Kidney (tissue), 14 donors: ENCODE measurements around the gene PRKN. TPM values are rescaled to one million over a fixed set of nuclear protein-coding genes. Genes with fewer than 3 reads are reported as not detected.

Experiments
- DNase-seq, 5 donors: peaks; one replicate each; pipeline ENCODE4 v3.0.0-alpha.2; 2013 to 2020
- FAIRE-seq: peaks from 2 replicates; lab custom pipeline; 2012; peaks lifted over from hg19 to GRCh38; lab: Jason Lieb, UNC
- H3K27ac ChIP-seq, 2 donors: one replicate each; pipeline ENCODE4 v1.7.0; 2013; ENCODE audit warnings: low read depth in 2 of 2, low read length in 2 of 2, inconsistent platforms in 1 of 2
- H3K27me3 ChIP-seq: one replicate; pipeline ENCODE4 v1.7.1; 2013; ENCODE audit warnings: low read length, inconsistent platforms; ENCODE audit not compliant: control insufficient read depth, insufficient read depth
- H3K36me3 ChIP-seq, 3 donors: one replicate each; pipeline versions ENCODE4 v1.7.0 to v1.7.1; 2013; ENCODE audit warnings: low read length in 3 of 3, control low read depth in 1 of 3, inconsistent platforms in 1 of 3; ENCODE audit not compliant: insufficient read depth in 3 of 3, control insufficient read depth in 2 of 3
- H3K4me1 ChIP-seq, 3 donors: one replicate each; pipeline versions ENCODE4 v1.7.0 to v1.7.1; 2013; ENCODE audit warnings: low read length in 3 of 3, inconsistent platforms in 1 of 3, low read depth in 1 of 3; ENCODE audit not compliant: control insufficient read depth in 2 of 3, insufficient read depth in 2 of 3
- H3K4me3 ChIP-seq, 3 donors: one replicate each; pipeline versions ENCODE4 v1.7.0 to v1.8.1; 2013; ENCODE audit warnings: low read length in 3 of 3, control low read depth in 1 of 3, inconsistent platforms in 1 of 3
- H3K9ac ChIP-seq, 3 donors: one replicate each; pipeline versions ENCODE4 v1.7.0 to v1.7.1; 2013; ENCODE audit warnings: low read length in 3 of 3, control low read depth in 1 of 3, inconsistent platforms in 1 of 3
- H3K9me3 ChIP-seq, 3 donors: one replicate each; pipeline versions ENCODE4 v1.7.0 to v1.7.1; 2013; ENCODE audit warnings: low read length in 3 of 3, control low read depth in 1 of 3, inconsistent platforms in 1 of 3; ENCODE audit not compliant: control insufficient read depth in 2 of 3, insufficient read depth in 1 of 3
- CTCF ChIP-seq: IDR thresholded peaks from 3 replicates; pipeline ENCODE4 v1.5.1; 2012; ENCODE audit warnings: mild to moderate bottlenecking, moderate library complexity, borderline replicate concordance; ENCODE audit not compliant: insufficient read depth; ENCODE audit errors: extremely low read depth
- intact Hi-C: fragments of 100-400 bp; cut with DNase I; formaldehyde crosslinking; loops from one replicate; pipeline ENCODE4 v1.11.1; 2022
- polyA plus RNA-seq: library from polyadenylated mRNA; stranded (reverse); fragments of 350-450 nt; fragmentation: Illumina TruSeq; extraction: RNeasy Lipid Tissue Mini Kit (QIAGEN cat#74804); gene quantifications from one replicate; pipeline ENCODE4 v1.2.3, GENCODE V29; 2014; ENCODE audit warnings: low read depth, low replicate concordance; ENCODE audit not compliant: insufficient read depth
- total RNA-seq: library from RNA; stranded (reverse); fragmentation: NEBNext Ultra II Directional; extraction: Animal tissue kit (Norgen Biotek cat#: 25700); gene quantifications from one replicate; pipeline ENCODE4 v1.2.1, GENCODE V29; 2021
- donor health status: control.
- donor health status: control.
- donor health status: control.
- donor health status: control.
- donor health status: control.
- donor health status: DM: yes; HTN: yes; CAD: no.
- donor health status: Normal renal cell carcinoma (clear cell type).

The PRKN gene
- total and polyA plus RNA-seq, 2 donors from 2014 or later: 8.6 to 10.4 TPM

GRCh38 chr6:162344646-162345010 is 382.9 kb downstream of the PRKN start:
- no peak overlapping the region for H3K27ac ChIP-seq
- no peak for DNase-seq
- no peak for TF ChIP-seq CTCF
- no peak overlapping the region for H3K4me3 ChIP-seq
- no peaks in the 10 kb centered on the region for H3K36me3 ChIP-seq
- H3K9ac ChIP-seq: no peak overlapping the region
- H3K9me3 ChIP-seq: no peaks in the 10 kb centered on the region
- no peaks in the 10 kb centered on the region for H3K27me3 ChIP-seq
- H3K4me1 ChIP-seq: no peaks in the 10 kb centered on the region
- intact Hi-C loops: no loop called here
- FAIRE-seq: no peak

- Histone ChIP-seq H3K36me3 (no peaks in the 10 kb centered on the region), H3K27me3 (no peaks in the 10 kb centered on the region), H3K9me3 (no peaks in the 10 kb centered on the region), H3K27ac (no peak overlapping the region), H3K4me1 (no peaks in the 10 kb centered on the region), H3K4me3 (no peak overlapping the region), H3K9ac (no peak overlapping the region)
- FAIRE-seq (no peak), DNase-seq (no peak)
- intact Hi-C loops: no loop called here
- TF ChIP-seq CTCF: no peak
Measured at GRCh38 chr6:162343936-162344645, 383.5 kb downstream of the PRKN start.

- Histone ChIP-seq H3K4me3 (no peak overlapping the region), H3K36me3 (no peaks in the 10 kb centered on the region), H3K9ac (no peak overlapping the region), H3K4me1 (no peaks in the 10 kb centered on the region), H3K27ac (no peak overlapping the region), H3K27me3 (no peaks in the 10 kb centered on the region), H3K9me3 (no peaks in the 10 kb centered on the region)
- TF ChIP-seq CTCF: no peak
- intact Hi-C loops: no loop called here
- FAIRE-seq (no peak), DNase-seq (no peak)
Measured at GRCh38 chr6:162343198-162343935, 384.2 kb downstream of the PRKN start.
